Measurements from ENCODE around the gene G3BP2.
"Not testable (repeated sequence)": the region's sequence is repeated elsewhere in the genome, so short reads cannot be mapped to it uniquely, and the experiment has no call there.

Gene G3BP2

DNA sequence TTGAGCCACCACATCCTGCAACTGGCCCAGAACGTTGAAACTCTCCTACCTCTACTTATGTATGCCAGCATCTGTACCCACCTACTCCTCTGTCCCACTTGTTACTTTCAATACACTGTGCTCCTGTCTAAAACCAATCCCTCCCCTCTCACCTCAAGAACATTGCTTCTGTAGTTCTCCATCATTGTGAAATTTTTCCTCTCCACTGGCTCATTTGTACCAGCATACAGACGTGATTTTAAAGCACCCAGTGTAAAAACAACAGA, 25.7 kb upstream of the G3BP2 start:
- Histone ChIP-seq H3K4me2 (ENCODE audit: low read depth, low read length, poor library complexity, severe bottlenecking) (no peak overlapping the region), H3K27ac (ENCODE audit: low read depth, low read length) (no peak overlapping the region), H3K36me3 (ENCODE audit: low read length) (no peaks in the 10 kb centered on the region), H3K4me3 (ENCODE audit: insufficient read depth, low read length, poor library complexity, severe bottlenecking) (no peak overlapping the region), H3K9ac (ENCODE audit: low read length) (no peak overlapping the region), H3K9me2 (replicated peaks; ENCODE audit: insufficient read depth, low read length) (no peaks in the 10 kb centered on the region), H3K79me2 (ENCODE audit: insufficient read depth, low read length) (no peaks in the 10 kb centered on the region), H4K20me1 (ENCODE audit: low read depth, low read length) (no peaks in the 10 kb centered on the region), H3F3A (ENCODE audit: insufficient read depth) (no peaks in the 10 kb centered on the region), H3K27me3 (ENCODE audit: low read length) (no peaks in the 10 kb centered on the region), H2AFZ (ENCODE audit: low read depth, low read length, severe bottlenecking) (no peak overlapping the region), H3K9me3 (ENCODE audit: insufficient read depth, low read length) (no peaks in the 10 kb centered on the region)
- TF ChIP-seq, protein P1, sequence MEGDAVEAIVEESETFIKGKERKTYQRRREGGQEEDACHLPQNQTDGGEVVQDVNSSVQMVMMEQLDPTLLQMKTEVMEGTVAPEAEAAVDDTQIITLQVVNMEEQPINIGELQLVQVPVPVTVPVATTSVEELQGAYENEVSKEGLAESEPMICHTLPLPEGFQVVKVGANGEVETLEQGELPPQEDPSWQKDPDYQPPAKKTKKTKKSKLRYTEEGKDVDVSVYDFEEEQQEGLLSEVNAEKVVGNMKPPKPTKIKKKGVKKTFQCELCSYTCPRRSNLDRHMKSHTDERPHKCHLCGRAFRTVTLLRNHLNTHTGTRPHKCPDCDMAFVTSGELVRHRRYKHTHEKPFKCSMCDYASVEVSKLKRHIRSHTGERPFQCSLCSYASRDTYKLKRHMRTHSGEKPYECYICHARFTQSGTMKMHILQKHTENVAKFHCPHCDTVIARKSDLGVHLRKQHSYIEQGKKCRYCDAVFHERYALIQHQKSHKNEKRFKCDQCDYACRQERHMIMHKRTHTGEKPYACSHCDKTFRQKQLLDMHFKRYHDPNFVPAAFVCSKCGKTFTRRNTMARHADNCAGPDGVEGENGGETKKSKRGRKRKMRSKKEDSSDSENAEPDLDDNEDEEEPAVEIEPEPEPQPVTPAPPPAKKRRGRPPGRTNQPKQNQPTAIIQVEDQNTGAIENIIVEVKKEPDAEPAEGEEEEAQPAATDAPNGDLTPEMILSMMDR (IDR thresholded peaks at IDR 0.05; ENCODE audit: insufficient read depth, low read length, poor library complexity, severe bottlenecking), result no peak
- no peak for TF ChIP-seq EZH2phosphoT487 (conservative IDR thresholded peaks at IDR 0.05; ENCODE audit: low read length)

DNA sequence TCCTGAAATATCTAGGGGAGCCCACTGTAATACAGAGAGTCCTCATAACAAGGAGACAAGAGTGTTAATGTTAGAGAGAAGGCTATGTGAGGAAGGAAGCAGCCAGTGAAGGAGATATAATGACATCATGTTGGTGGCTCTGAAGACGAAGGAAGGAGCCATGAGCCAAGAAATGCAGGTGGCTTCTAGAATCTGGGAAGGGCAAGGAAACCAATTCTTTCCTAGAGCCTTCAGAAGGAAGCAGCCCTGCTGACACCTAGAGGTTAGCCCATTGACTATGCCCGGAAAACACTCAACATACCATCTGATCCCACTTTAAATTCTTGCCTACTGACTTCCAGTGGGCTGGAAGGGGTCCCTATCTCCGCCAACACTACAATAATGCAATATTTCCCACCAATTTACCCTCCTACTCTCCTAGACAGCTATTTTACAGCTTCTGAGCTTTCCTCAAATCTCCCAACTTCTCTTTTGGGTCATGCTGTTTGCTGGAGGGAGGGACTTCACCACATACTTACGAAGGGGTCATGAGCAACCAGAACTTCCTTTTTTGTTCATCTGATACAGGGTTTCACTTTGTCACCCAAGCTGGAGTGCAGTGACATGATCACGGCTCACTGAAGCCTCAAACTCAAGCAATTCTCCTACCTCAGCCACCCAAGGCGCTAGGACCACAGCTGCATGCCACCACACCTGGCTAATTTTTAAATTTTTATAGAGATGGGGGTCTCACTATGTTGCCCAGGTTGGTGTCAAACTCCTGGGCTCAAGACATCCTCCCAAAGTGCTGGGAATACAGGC, 25.2 kb upstream of the G3BP2 start:
- Histone ChIP-seq H4K20me1 (ENCODE audit: low read depth, low read length) (no peaks in the 10 kb centered on the region), H3K9me3 (ENCODE audit: insufficient read depth, low read length) (no peaks in the 10 kb centered on the region), H3K27me3 (ENCODE audit: low read length) (no peaks in the 10 kb centered on the region), H3K4me2 (ENCODE audit: low read depth, low read length, poor library complexity, severe bottlenecking) (no peak overlapping the region), H3K36me3 (ENCODE audit: low read length) (no peaks in the 10 kb centered on the region), H2AFZ (ENCODE audit: low read depth, low read length, severe bottlenecking) (no peak overlapping the region), H3K79me2 (ENCODE audit: insufficient read depth, low read length) (no peaks in the 10 kb centered on the region), H3K9ac (ENCODE audit: low read length) (no peak overlapping the region), H3F3A (ENCODE audit: insufficient read depth) (no peaks in the 10 kb centered on the region), H3K4me3 (ENCODE audit: insufficient read depth, low read length, poor library complexity, severe bottlenecking) (no peak overlapping the region), H3K27ac (ENCODE audit: low read depth, low read length) (no peak overlapping the region), H3K9me2 (replicated peaks; ENCODE audit: insufficient read depth, low read length) (no peaks in the 10 kb centered on the region)
- TF ChIP-seq EZH2phosphoT487 (conservative IDR thresholded peaks at IDR 0.05; ENCODE audit: low read length), result no peak
- TF ChIP-seq, protein P1 (IDR thresholded peaks at IDR 0.05; ENCODE audit: insufficient read depth, low read length, poor library complexity, severe bottlenecking), result no peak

DNA sequence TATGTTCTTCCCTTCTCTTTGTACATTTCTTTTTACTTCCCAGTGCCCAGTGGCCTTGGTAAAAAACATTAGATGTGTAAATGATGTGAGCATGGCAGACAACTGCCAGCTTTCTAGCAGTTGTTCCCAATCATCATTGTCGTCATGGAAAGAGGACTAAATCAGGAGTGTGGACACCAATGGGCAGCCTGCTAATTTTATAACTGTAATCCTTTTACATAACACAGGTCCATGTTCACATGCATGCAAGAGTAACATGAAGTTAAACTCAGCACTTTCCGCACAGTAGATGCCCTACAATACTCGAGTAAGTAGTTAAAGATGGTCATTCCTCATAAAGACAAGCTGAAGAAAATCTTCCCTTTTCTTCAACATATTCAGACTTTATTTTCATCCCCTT, 23.4 kb upstream of the G3BP2 start:
- Histone ChIP-seq H3K4me3 (ENCODE audit: insufficient read depth, low read length, poor library complexity, severe bottlenecking) (no peak overlapping the region), H3K79me2 (ENCODE audit: insufficient read depth, low read length) (no peaks in the 10 kb centered on the region), H3K27me3 (ENCODE audit: low read length) (no peaks in the 10 kb centered on the region), H3K9me2 (replicated peaks; ENCODE audit: insufficient read depth, low read length) (no peaks in the 10 kb centered on the region), H4K20me1 (ENCODE audit: low read depth, low read length) (no peaks in the 10 kb centered on the region), H2AFZ (ENCODE audit: low read depth, low read length, severe bottlenecking) (no peak overlapping the region), H3K9me3 (ENCODE audit: insufficient read depth, low read length) (no peaks in the 10 kb centered on the region), H3F3A (ENCODE audit: insufficient read depth) (no peaks in the 10 kb centered on the region), H3K27ac (ENCODE audit: low read depth, low read length) (no peak overlapping the region), H3K36me3 (ENCODE audit: low read length) (no peaks in the 10 kb centered on the region), H3K4me2 (ENCODE audit: low read depth, low read length, poor library complexity, severe bottlenecking) (no peak overlapping the region), H3K9ac (ENCODE audit: low read length) (no peak overlapping the region)
- no peak for TF ChIP-seq EZH2phosphoT487 (conservative IDR thresholded peaks at IDR 0.05; ENCODE audit: low read length)

DNA sequence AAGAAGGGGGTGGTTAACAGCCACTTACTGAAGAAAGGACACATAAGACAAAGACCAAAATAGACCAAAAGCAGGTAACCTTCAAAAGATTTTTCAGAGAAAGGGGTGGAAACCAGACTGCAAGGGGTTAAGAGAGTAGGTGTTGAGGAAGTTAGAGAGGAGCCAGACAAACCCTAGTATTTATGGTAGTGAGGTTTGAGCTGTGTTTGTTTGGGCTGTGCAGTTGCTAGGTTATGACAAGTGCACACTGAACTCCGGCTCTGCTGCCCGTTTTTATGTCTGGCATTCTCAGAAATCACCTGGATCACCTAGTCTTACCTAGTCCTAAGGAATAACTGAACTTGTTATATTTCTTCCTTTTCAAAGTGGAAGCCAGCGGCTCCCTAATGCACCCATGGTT, 22.9 kb upstream of the G3BP2 start:
- Histone ChIP-seq H3K9me2 (replicated peaks; ENCODE audit: insufficient read depth, low read length) (no peaks in the 10 kb centered on the region), H3K4me2 (ENCODE audit: low read depth, low read length, poor library complexity, severe bottlenecking) (no peak overlapping the region), H3K79me2 (ENCODE audit: insufficient read depth, low read length) (no peaks in the 10 kb centered on the region), H3K4me3 (ENCODE audit: insufficient read depth, low read length, poor library complexity, severe bottlenecking) (no peak overlapping the region), H3K27ac (ENCODE audit: low read depth, low read length) (no peak overlapping the region), H3K27me3 (ENCODE audit: low read length) (no peaks in the 10 kb centered on the region), H4K20me1 (ENCODE audit: low read depth, low read length) (no peaks in the 10 kb centered on the region), H3K36me3 (ENCODE audit: low read length) (no peaks in the 10 kb centered on the region), H3F3A (ENCODE audit: insufficient read depth) (no peaks in the 10 kb centered on the region), H2AFZ (ENCODE audit: low read depth, low read length, severe bottlenecking) (no peak overlapping the region), H3K9ac (ENCODE audit: low read length) (no peak overlapping the region), H3K9me3 (ENCODE audit: insufficient read depth, low read length) (no peaks in the 10 kb centered on the region)
- TF ChIP-seq, protein P1 (IDR thresholded peaks at IDR 0.05; ENCODE audit: insufficient read depth, low read length, poor library complexity, severe bottlenecking), result no peak
- no peak for TF ChIP-seq EZH2phosphoT487 (conservative IDR thresholded peaks at IDR 0.05; ENCODE audit: low read length)

DNA sequence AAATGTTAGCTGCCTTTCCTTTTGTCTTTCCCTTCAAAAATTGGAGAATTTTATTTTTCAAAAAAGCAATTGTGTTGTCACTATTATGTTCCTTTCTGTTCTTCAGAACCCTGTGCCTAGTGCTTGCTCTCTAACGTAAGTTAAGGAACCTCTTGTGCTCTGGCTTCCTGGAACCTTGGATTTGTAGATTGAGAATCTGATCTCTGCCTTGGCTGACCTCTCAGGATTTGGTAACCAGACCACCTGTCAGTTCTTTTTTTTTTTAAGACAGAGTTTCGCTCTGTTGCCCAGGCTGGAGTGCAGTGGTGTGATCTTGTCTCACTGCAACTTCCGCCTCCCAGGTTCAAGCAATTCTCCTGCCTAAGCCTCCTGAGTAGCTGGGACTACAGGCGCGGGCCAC, 18.9 kb upstream of the G3BP2 start:
- H3K9me2 ChIP-seq (replicated peaks; ENCODE audit: insufficient read depth, low read length); H3K9ac ChIP-seq (ENCODE audit: low read length); H4K20me1 ChIP-seq (ENCODE audit: low read depth, low read length); H3K27ac ChIP-seq (ENCODE audit: low read depth, low read length); H3F3A ChIP-seq (ENCODE audit: insufficient read depth); H3K9me3 ChIP-seq (ENCODE audit: insufficient read depth, low read length); H3K4me2 ChIP-seq (ENCODE audit: low read depth, low read length, poor library complexity, severe bottlenecking); H3K27me3 ChIP-seq (ENCODE audit: low read length); H3K79me2 ChIP-seq (ENCODE audit: insufficient read depth, low read length); H3K4me3 ChIP-seq (ENCODE audit: insufficient read depth, low read length, poor library complexity, severe bottlenecking); H3K36me3 ChIP-seq (ENCODE audit: low read length); H2AFZ ChIP-seq (ENCODE audit: low read depth, low read length, severe bottlenecking): not testable (repeated sequence)

DNA sequence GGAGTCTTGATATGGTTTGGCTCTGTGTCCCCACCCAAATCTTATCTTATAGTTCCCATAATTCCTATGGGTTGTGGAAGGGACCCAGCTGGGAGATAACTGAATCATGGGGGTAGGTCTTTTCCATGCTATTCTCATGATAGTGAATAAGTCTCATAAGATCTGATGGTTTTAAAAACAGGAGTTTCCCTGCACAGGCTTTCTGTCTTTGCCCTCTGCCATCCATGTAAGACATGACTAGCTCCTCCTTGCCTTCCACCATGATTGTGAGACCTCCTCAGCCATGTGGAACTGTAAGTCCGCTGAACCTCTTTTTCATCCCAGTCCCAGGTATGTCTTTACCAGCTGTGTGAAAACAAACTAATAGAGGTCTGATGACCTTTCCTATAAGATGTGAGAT, 13.9 kb upstream of the G3BP2 start:
- not testable (repeated sequence) for H3K27me3 ChIP-seq (ENCODE audit: low read length); H3K9me3 ChIP-seq (ENCODE audit: insufficient read depth, low read length); H2AFZ ChIP-seq (ENCODE audit: low read depth, low read length, severe bottlenecking); H3K9me2 ChIP-seq (replicated peaks; ENCODE audit: insufficient read depth, low read length); H4K20me1 ChIP-seq (ENCODE audit: low read depth, low read length); H3F3A ChIP-seq (ENCODE audit: insufficient read depth); H3K4me2 ChIP-seq (ENCODE audit: low read depth, low read length, poor library complexity, severe bottlenecking); H3K79me2 ChIP-seq (ENCODE audit: insufficient read depth, low read length); H3K4me3 ChIP-seq (ENCODE audit: insufficient read depth, low read length, poor library complexity, severe bottlenecking); H3K36me3 ChIP-seq (ENCODE audit: low read length); H3K27ac ChIP-seq (ENCODE audit: low read depth, low read length); H3K9ac ChIP-seq (ENCODE audit: low read length)

All from SU-DHL-6 (cell line).